K562 (cell line): ENCODE data around the gene MFAP2. TPM values are rescaled to one million over a fixed set of nuclear protein-coding genes. Genes with fewer than 3 reads are reported as not detected.

Experiments used
- ARID1B ChIP-seq: fragments of 450-650 bp; IDR thresholded peaks from 2 replicates; pipeline ENCODE4 v1.6.1; 2016; ENCODE audit warnings: antibody characterized with exemption, mild to moderate bottlenecking, inconsistent platforms
- CBX1 ChIP-seq: sonication (generic); IDR thresholded peaks from 2 replicates; pipeline ENCODE4 v1.6.1; 2016; ENCODE audit warnings: antibody characterized with exemption, low read depth, mild to moderate bottlenecking
- CREB1 ChIP-seq, 2 experiments: sonication (generic) in 1 of 2; formaldehyde crosslinking in 1 of 2; IDR thresholded peaks; 2 replicates each; pipeline versions ENCODE4 v1.6.1 to v1.8.0; 2012 to 2022; ENCODE audit warnings: inconsistent platforms in 1 of 2, mild to moderate bottlenecking in 1 of 2, missing genetic modification reagents in 1 of 2, moderate library complexity in 1 of 2
- CREBBP ChIP-seq: IDR thresholded peaks from one replicate; pipeline ENCODE4 v1.6.1; 2012; ENCODE audit warnings: low read depth, mild to moderate bottlenecking, control low read depth, inconsistent platforms, low read length
- ETV5 ChIP-seq: sonication (generic); formaldehyde crosslinking; IDR thresholded peaks from 2 replicates; pipeline ENCODE4 v1.4.0; 2020; ENCODE audit warnings: low read depth, mild to moderate bottlenecking, missing genetic modification reagents
- PCBP1 ChIP-seq: fragments of 200-400 bp; formaldehyde crosslinking; IDR thresholded peaks from 2 replicates; pipeline ENCODE4 v1.6.1; 2018; ENCODE audit warnings: mild to moderate bottlenecking, low read depth, low read length; ENCODE audit not compliant: poor library complexity, severe bottlenecking
- RAD21 ChIP-seq, 2 experiments: fragments of 250-450 bp in 1 of 2; fragments of 450-650 bp in 1 of 2; sonication (Bioruptor Pico) in 1 of 2; formaldehyde crosslinking in 1 of 2; IDR thresholded peaks in 1 of 2; conservative IDR thresholded peaks in 1 of 2; 2 replicates each; pipeline versions ENCODE4 v1.4.0 to v1.8.0; 2020 to 2022; ENCODE audit warnings: mild to moderate bottlenecking in 2 of 2, moderate library complexity in 1 of 2
- RBBP5 ChIP-seq: fragments of 200-600 bp; sonication (generic); IDR thresholded peaks from 2 replicates; pipeline ENCODE4 v1.6.1; 2012; ENCODE audit warnings: borderline replicate concordance, mild to moderate bottlenecking, low read length, control low read depth, inconsistent platforms; ENCODE audit not compliant: insufficient read depth, poor library complexity, severe bottlenecking
- RCOR1 ChIP-seq, 2 experiments: IDR thresholded peaks; 2 replicates each; pipeline ENCODE4 v1.6.1; 2012; ENCODE audit warnings: low read depth in 2 of 2, low read length in 2 of 2, borderline replicate concordance in 1 of 2, improper control_type of control experiment in 1 of 2
- SMARCA5 ChIP-seq: fragments of 450-650 bp; IDR thresholded peaks from 2 replicates; pipeline ENCODE4 v1.6.1; 2016
- SMC3 ChIP-seq: conservative IDR thresholded peaks from 2 replicates; pipeline ENCODE4 v1.6.1; 2011; ENCODE audit warnings: low read depth, low read length, improper control_type of control experiment; ENCODE audit not compliant: insufficient read depth
- XRCC5 ChIP-seq: fragments of 200-400 bp; formaldehyde crosslinking; IDR thresholded peaks from 2 replicates; pipeline ENCODE4 v1.6.1; 2017; ENCODE audit warnings: low read depth, mild to moderate bottlenecking, low read length
- ZFP36 ChIP-seq: fragments of 150-350 bp; IDR thresholded peaks from 2 replicates; pipeline ENCODE4 v1.6.1; 2018; ENCODE audit warnings: low read length, low read depth; ENCODE audit not compliant: partially characterized antibody
- polyA plus RNA-seq, 8 experiments: library from polyadenylated mRNA; depleted of rRNA in 4 of 8; stranded (reverse) in 5 of 8; unstranded in 3 of 8; fragments of >200 nt; fragmentation: Nextera tagmentation in 2 of 8; fragmentation: Illumina TruSeq in 1 of 8; extraction: Ambion mirVana in 2 of 8; extraction: Trizol in 1 of 8; gene quantifications; 2 replicates each; pipeline versions ENCODE4 v1.2.1 to v1.2.3, GENCODE V29; 2011 to 2014; ENCODE audit warnings: inconsistent platforms in 1 of 8, missing spikeins in 1 of 8
- total RNA-seq, 7 experiments: library from RNA; depleted of rRNA in 6 of 7; stranded (reverse); fragments of >200 nt in 6 of 7; fragmentation: Illumina TruSeq in 2 of 7; extraction: Trizol in 2 of 7; gene quantifications; 2 replicates each; pipeline versions ENCODE4 v1.2.1 to v1.2.3, GENCODE V29; 2011 to 2021; ENCODE audit warnings: low replicate concordance in 1 of 7
- TF ChIP-seq, protein P1 (sequence below): sonication (generic); formaldehyde crosslinking; IDR thresholded peaks from 2 replicates; pipeline ENCODE4 v1.8.0; 2022; ENCODE audit warnings: mild to moderate bottlenecking, missing genetic modification reagents
- TF ChIP-seq, protein P2 (sequence below): fragments of 450-650 bp; IDR thresholded peaks from 2 replicates; pipeline ENCODE4 v1.6.1; 2017; ENCODE audit warnings: antibody characterized with exemption, mild to moderate bottlenecking
- TF ChIP-seq, protein P3 (sequence below): sonication (generic); formaldehyde crosslinking; IDR thresholded peaks from 2 replicates; pipeline ENCODE4 v1.8.1; 2023; ENCODE audit warnings: mild to moderate bottlenecking, missing genetic modification reagents
- TF ChIP-seq, protein P4 (sequence below): IDR thresholded peaks from 2 replicates; pipeline ENCODE4 v1.6.1; 2011; ENCODE audit warnings: borderline replicate concordance, low read depth, mild to moderate bottlenecking, moderate library complexity, low read length; ENCODE audit not compliant: insufficient read depth, poor library complexity, severe bottlenecking

MFAP2 gene
- total and polyA plus RNA-seq, 9 of the 15 experiments (the other 6 are each of a cell fraction or from before 2014, with no cell fraction given), result not detected

DNA sequence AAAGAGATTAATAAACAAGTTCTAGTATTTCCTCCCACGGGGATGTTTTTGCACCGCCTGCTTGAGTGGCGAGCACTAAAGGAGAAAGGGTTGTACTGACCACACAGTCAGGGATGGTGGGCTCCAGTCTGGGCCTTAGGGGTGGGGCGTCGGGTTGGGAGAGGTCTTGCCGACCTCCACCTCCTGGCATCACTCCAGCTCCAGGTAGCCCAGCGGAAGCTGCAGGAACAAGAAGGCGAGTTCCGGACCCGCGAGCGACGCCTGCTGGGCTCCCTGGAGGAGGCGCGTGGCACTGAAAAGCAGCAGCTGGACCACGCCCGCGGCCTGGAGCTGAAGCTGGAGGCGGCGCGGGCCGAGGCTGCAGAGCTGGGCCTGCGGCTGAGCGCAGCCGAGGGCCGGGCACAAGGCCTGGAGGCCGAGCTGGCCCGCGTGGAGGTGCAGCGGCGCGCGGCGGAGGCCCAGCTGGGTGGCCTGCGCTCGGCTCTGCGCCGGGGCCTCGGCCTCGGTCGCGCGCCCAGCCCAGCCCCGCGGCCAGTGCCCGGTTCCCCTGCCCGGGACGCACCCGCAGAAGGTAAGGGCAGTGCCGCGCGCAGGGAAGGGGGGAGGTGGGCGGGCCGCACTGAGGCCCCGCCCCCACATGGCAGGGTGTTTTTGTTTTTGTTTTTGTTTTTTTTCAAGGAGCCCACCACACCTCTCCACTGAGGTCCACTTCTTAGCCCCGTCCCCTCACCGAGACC, 19.7 kb downstream of the MFAP2 start (continued):
- peak; percentile 83 for TF ChIP-seq ETV5 (CRISPR knock-in tag)
- TF ChIP-seq SMC3, result peak; percentile 69
- TF ChIP-seq, protein P1, sequence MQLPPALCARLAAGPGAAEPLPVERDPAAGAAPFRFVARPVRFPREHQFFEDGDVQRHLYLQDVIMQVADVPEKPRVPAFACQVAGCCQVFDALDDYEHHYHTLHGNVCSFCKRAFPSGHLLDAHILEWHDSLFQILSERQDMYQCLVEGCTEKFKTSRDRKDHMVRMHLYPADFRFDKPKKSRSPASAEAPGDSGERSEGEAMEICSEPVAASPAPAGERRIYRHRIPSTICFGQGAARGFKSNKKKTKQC (CRISPR knock-in tag), result no peak
- no peak for TF ChIP-seq XRCC5
- TF ChIP-seq ARID1B, result peak; percentile 27; the same call in 1 of the 2 replicates
- TF ChIP-seq, protein P2, sequence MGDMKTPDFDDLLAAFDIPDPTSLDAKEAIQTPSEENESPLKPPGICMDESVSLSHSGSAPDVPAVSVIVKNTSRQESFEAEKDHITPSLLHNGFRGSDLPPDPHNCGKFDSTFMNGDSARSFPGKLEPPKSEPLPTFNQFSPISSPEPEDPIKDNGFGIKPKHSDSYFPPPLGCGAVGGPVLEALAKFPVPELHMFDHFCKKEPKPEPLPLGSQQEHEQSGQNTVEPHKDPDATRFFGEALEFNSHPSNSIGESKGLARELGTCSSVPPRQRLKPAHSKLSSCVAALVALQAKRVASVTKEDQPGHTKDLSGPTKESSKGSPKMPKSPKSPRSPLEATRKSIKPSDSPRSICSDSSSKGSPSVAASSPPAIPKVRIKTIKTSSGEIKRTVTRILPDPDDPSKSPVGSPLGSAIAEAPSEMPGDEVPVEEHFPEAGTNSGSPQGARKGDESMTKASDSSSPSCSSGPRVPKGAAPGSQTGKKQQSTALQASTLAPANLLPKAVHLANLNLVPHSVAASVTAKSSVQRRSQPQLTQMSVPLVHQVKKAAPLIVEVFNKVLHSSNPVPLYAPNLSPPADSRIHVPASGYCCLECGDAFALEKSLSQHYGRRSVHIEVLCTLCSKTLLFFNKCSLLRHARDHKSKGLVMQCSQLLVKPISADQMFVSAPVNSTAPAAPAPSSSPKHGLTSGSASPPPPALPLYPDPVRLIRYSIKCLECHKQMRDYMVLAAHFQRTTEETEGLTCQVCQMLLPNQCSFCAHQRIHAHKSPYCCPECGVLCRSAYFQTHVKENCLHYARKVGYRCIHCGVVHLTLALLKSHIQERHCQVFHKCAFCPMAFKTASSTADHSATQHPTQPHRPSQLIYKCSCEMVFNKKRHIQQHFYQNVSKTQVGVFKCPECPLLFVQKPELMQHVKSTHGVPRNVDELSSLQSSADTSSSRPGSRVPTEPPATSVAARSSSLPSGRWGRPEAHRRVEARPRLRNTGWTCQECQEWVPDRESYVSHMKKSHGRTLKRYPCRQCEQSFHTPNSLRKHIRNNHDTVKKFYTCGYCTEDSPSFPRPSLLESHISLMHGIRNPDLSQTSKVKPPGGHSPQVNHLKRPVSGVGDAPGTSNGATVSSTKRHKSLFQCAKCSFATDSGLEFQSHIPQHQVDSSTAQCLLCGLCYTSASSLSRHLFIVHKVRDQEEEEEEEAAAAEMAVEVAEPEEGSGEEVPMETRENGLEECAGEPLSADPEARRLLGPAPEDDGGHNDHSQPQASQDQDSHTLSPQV, result no peak
- TF ChIP-seq RBBP5, result peak; percentile 37
- no peak for TF ChIP-seq CREBBP
- TF ChIP-seq CBX1, result no peak
- TF ChIP-seq, protein P3, sequence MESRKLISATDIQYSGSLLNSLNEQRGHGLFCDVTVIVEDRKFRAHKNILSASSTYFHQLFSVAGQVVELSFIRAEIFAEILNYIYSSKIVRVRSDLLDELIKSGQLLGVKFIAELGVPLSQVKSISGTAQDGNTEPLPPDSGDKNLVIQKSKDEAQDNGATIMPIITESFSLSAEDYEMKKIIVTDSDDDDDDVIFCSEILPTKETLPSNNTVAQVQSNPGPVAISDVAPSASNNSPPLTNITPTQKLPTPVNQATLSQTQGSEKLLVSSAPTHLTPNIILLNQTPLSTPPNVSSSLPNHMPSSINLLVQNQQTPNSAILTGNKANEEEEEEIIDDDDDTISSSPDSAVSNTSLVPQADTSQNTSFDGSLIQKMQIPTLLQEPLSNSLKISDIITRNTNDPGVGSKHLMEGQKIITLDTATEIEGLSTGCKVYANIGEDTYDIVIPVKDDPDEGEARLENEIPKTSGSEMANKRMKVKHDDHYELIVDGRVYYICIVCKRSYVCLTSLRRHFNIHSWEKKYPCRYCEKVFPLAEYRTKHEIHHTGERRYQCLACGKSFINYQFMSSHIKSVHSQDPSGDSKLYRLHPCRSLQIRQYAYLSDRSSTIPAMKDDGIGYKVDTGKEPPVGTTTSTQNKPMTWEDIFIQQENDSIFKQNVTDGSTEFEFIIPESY (CRISPR knock-in tag), result peak; percentile 75; the same call in 1 of the 2 replicates
- peak in 1 of 2 experiments; percentile 75; a peak in 2 of 4 replicates for TF ChIP-seq RCOR1 (IDR thresholded peaks at IDR 0.05; ENCODE audit: borderline replicate concordance in 1 of 2, low read depth in 2 of 2, low read length in 2 of 2)
- TF ChIP-seq ZFP36, result peak; percentile 94
- TF ChIP-seq, protein P4, sequence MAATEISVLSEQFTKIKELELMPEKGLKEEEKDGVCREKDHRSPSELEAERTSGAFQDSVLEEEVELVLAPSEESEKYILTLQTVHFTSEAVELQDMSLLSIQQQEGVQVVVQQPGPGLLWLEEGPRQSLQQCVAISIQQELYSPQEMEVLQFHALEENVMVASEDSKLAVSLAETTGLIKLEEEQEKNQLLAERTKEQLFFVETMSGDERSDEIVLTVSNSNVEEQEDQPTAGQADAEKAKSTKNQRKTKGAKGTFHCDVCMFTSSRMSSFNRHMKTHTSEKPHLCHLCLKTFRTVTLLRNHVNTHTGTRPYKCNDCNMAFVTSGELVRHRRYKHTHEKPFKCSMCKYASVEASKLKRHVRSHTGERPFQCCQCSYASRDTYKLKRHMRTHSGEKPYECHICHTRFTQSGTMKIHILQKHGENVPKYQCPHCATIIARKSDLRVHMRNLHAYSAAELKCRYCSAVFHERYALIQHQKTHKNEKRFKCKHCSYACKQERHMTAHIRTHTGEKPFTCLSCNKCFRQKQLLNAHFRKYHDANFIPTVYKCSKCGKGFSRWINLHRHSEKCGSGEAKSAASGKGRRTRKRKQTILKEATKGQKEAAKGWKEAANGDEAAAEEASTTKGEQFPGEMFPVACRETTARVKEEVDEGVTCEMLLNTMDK, result peak; percentile 52
- TF ChIP-seq RAD21 (CRISPR knock-in tag; conservative IDR thresholded peaks at IDR 0.05 in 1 of 2, IDR thresholded peaks at IDR 0.05 in 1 of 2), result peak; percentile 35 to 69; a peak in 3 of 4 replicates
- no peak for TF ChIP-seq PCBP1
- TF ChIP-seq SMARCA5, result peak; percentile 51; the same call in 1 of the 2 replicates
- TF ChIP-seq CREB1 (IDR thresholded peaks at IDR 0.05), result no peak
- TF ChIP-seq CREB1 (CRISPR knock-in tag; IDR thresholded peaks at IDR 0.05), result peak; percentile 58; the same call in 1 of the 2 replicates
